Stimulated activated CD4-positive, alpha-beta T cell treated with anti-CD3 and anti-CD28 coated beads, Interleukin-1b, Interleukin-23, amount 100 ng/mL, for 4 hours (primary cell): ENCODE results near the gene CEP250.
"Not testable (repeated sequence)": the region's sequence is repeated elsewhere in the genome, so short reads cannot be mapped to it uniquely, and the experiment has no call there.

Experiments used
- DNase-seq, 2 donors: peaks; one replicate each; pipeline ENCODE4 v3.0.0-alpha.2; 2020; ENCODE audit warnings: low read depth in 2 of 2

The CEP250 gene, protein sequence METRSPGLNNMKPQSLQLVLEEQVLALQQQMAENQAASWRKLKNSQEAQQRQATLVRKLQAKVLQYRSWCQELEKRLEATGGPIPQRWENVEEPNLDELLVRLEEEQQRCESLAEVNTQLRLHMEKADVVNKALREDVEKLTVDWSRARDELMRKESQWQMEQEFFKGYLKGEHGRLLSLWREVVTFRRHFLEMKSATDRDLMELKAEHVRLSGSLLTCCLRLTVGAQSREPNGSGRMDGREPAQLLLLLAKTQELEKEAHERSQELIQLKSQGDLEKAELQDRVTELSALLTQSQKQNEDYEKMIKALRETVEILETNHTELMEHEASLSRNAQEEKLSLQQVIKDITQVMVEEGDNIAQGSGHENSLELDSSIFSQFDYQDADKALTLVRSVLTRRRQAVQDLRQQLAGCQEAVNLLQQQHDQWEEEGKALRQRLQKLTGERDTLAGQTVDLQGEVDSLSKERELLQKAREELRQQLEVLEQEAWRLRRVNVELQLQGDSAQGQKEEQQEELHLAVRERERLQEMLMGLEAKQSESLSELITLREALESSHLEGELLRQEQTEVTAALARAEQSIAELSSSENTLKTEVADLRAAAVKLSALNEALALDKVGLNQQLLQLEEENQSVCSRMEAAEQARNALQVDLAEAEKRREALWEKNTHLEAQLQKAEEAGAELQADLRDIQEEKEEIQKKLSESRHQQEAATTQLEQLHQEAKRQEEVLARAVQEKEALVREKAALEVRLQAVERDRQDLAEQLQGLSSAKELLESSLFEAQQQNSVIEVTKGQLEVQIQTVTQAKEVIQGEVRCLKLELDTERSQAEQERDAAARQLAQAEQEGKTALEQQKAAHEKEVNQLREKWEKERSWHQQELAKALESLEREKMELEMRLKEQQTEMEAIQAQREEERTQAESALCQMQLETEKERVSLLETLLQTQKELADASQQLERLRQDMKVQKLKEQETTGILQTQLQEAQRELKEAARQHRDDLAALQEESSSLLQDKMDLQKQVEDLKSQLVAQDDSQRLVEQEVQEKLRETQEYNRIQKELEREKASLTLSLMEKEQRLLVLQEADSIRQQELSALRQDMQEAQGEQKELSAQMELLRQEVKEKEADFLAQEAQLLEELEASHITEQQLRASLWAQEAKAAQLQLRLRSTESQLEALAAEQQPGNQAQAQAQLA (N-terminal part only)

DNA sequence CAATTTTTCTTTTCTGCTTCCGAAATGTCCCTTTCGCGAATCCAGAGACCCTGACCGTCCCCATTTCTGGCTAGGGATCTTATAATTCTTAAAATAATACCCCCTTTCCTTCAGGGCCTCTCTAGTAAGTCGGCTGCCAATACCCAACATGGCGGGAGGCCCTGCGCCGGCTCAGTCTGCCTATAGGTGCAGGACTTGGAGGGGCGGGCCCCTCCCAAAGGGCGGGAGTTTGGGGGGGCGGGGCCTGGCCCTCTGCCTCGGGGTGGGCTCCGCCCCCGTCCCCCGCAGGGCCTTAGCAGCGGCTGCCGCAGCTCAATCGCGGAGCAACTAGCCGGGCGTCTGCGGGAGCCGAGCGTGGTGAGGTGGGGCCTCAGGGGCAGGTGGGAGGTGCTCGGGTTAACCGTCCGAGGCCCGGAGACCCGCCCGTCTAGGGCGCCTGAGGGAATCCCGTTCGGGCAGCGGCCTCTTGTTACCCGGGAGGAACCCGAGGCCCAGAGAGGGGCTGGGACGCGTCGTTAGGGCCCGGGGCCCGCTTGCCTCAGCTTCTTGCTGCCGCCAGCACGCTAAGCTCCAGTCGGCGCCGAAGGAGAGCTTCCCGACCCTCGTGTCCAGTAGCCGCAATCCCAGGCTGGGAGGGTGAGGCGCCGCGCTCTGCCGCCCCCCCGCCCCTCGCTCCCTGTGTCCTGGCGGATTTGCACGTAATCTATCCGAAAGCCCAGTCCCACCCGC is at the start of gene CEP250:
Gene CEP250, plus strand, starts transcription at position 718 of the 729 bp plus-strand sequence. CDS start 6,770 bp downstream, outside the sequence.
- peak; percentile 90 to 95 for DNase-seq

DNA sequence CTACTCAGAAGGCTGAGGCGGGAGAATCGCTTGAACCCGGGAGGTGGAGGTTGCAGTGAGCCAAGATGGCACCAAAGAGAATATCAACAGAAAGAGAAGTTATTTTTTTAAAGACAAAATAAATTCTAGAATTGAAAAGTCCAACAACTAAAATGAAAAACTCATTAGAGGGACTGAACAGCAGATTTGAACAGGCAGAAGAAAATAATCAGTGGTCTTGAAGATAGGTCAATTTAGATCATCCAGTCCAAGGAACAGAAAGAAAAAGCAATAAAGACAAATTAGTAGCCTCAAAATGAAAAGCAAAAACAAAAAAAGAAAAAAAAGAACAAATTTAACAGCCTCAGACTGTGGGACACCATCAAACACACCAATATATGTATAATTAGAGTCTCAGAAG is 49.6 kb upstream of the CEP250 start:
- DNase-seq: no peak

DNA sequence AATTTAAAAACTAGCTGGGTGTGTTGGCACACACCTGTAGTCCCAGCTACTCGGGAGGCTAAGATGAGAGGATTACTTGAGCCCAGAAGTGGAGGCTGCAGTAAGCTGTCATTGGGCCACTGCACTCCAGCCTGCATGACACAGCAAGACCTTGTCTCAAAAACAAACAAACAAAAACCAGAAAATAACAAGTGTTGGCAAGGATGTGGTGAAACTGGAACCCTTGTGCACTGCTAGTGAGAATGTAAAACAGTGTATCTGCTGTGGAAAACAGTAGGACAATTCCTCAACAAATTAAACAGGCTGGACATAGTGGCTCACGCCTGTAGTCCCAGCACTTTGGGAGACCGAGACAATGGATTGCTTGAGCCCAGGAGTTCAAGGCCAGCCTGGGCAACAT is 47.1 kb upstream of the CEP250 start:
- no peak for DNase-seq

DNA sequence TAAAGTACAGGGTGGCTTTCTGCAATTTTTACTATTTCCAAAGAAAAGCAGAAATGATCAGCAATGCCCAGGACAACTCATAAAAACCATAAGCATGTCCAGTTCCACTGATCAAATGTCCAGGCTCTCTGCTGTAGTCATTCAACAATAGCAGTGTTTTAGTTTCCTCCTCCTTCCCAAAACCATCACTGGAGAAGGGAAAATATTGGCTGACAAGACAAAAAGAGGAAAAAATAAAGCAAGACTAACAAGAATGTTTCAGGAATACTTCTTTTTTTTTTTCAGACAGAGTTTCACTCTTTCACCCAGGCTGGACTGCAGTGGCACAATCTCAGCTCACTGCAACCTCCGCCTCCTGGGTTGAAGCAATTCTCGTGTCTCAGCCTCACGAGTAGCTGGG is 45.9 kb upstream of the CEP250 start:
- DNase-seq: no peak

DNA sequence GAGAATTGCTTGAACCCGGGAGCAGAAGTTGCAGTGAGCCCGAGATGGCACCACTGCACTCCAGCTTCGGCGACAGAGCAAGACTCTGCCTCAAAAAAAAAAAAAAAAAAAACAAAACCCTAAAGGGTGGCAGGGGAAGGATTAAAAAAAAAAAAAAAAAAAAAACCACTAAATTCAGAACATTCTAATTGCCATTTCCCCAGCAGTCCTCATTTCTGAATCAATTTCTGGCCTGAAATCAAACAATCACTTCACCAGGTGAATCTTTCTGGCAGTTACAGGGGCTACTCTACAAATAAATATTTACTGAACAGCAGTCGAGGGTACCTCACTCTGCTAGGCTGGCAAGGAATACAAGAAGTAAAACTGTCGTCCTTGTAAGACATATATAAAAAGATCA is 44.8 kb upstream of the CEP250 start:
- DNase-seq: no peak

DNA sequence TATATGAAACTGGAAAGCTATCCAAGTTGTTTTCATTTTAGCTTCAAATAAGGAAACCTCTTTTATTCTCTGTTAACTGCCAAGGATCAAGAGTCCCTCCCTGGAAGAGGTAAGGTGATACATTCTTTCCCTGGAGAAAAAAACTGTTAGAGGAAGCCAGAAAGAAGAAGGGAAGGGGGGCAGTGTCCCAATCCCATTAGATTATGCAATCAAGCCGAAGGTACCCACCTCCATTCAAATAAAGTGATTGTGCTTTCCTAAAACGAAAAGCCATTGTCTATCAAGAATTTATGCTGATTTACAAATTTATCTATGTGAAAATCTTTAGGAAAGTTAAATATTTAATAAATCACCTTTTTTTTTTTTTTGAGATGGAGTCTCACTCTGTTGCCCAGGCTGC is 34.1 kb upstream of the CEP250 start:
- DNase-seq: no peak

DNA sequence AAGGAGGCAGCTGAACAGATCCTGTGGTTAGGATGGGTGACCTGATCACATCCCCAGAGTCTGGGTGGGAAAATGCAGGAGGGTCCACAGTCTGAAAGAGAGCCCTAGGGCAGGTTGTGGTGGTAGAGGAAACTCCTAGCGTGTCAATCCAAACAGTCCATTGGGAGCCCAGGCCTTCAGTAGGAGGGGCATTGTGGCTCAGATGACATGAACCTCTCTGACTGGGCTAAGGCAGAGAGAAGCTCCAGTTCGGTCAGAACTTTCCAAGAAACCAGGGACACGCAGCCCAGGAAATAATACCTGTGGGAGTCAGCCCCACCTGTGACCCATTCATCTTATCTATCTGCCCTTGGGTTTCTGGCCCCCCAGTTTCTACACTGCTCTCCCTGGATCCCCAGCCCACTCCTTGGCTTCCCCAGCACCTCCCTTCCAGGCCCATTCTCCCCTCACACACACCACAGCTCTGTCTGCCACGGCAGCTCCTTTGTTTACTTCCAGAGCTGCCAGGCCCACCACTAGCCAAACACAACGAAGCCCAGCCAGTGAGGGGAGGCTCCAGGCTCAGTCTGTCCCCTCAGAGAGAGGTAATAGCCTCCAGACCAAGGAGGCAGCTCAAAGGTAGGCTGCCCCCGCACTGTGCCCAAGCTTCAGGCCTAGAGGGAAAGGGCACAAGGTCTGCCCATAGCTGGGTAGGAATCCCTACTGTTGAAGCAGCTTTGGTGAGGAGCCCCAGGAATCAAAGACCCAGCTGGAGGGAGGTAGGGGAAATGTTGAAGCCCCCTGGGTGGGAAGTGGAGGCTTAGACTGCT is 23.6 kb upstream of the CEP250 start:
- DNase-seq: no peak

DNA sequence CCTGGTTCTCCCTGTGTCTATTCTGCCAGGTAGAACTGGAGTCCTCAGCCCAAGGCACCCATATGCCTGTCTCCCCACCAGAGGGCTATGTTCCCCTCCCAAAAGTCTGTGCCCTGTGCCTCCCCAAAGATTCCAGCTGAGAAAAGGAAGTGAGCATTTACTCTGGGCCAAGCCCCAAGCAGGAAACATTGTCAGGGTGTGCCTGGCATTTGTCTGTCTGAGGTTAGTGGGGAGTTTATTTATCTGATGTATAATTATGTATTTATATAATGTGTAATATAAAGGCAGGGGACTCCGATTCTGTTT is 23.0 kb upstream of the CEP250 start:
- DNase-seq: no peak

DNA sequence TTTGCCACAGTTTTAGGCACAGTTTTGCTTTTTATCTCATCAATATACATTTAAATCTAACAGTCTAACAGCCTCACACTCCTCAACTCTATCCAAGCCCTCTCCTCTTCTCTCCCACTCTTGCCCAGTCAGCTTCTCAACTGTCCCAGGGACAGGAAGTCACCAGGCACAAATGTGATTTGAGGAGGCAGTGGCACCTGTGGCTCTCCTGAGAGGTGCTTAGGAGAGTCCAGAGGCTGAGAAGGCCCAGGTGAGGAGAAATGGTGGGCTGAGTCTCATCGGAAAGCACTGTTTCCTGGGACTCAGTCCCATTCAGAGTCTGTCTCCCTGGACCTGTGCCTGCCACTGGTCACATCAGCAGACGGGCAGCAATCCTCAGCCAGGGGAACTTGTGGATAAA is 22.1 kb upstream of the CEP250 start:
- no peak for DNase-seq

DNA sequence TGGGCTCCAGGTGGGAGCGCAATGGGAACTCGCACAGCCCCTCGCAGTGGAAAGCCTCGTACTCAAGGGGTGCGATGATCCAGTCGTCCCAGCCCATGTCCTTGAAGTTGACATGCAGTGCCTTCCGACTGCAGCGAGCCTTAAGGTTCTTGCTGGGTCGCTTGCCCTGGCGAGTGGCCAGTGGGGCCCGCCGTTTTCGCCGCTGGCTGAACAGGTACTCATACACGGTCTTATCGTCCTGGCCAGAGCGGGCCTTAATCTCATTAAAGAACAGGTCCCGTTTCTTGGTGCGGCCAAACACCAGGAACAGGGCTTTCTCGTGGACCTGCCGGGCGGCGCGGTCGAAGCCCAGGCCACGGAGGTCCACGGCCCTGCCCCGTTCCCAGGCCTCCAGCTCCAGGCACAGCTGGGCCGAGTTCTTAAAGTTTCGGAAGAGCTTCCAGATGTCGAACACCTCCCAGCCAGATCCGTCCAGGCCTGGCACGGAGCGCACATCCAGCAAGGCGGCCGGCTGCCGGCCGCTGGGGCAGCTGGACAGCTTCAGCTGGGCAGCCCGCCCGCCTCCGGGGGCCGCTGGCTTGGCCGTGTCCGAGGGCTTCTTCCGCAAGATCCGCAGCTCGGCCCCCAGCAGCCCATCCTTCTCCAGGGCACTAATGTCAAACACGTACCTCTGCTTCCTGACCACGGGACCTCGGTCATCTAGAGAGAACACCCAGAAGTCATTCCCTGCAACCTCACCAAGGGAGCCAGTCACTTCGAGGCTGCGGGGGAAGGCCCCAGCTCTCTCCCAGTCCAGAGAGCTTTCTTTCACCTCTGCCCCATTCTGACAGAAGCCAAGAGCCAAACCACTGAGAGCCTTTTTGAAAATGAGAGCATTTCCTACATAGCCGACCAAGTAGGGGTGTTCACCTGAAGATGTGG is 21.1 kb upstream of the CEP250 start:
- no peak for DNase-seq

DNA sequence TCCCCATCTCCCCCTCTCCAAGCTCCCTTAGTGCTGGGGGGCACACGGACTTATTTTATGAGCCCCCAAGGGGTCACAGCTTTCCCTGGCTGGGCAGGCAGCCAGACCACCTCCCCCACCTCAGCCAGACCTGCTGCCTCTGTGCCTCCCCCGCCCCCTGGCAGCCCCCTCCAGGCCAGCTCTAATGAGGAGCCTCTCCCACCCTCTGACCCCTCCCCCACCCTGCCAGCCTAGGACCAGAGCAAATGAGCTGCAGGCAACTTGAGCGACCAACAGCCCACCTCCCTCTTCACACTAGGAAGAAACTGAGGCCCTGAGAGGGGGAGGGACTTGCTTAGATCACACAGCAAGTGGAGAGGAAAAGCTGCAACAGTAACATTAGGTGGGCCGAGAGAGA is 19.2 kb upstream of the CEP250 start:
- no peak for DNase-seq

DNA sequence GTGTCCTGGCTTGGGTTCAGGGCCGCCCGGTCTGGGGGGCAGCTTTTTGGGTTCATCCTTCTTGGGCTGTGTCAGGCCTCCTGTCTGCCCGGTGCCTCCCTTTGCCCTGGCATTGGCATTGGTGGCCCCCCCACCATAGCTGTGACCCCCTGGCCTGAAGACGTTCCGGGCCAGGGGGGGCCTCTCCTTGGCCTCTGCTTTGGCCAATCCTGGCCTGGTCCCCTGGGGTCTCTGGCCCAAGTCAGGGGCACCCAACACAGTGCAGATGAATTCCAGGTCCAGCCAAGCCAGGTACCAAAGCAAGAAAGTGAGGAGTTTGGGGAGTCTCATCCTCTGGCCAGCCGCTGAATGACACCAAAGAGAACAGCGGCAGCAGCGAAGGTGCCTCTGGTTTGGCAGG is 17.8 kb upstream of the CEP250 start:
- DNase-seq: no peak

DNA sequence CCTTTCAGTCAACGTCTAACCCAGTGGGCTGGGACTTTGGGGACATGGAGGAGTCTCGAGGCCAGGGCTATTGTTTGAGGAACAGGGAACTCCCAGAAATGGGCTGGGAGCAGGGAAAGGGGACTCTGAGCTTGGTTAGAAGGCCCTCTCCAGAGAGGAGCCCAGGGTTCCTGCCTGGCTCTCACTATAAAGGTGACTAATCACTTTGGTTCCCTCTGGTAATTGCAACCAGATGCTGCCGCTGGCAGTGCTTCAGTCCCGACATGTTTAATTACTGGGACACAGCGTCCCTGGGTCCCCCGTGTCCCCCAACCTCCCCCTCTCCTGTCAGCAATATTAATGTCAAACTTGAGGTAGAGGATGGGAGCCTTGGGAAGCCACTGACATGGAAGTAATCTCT is 12.4 kb upstream of the CEP250 start:
- no peak for DNase-seq

DNA sequence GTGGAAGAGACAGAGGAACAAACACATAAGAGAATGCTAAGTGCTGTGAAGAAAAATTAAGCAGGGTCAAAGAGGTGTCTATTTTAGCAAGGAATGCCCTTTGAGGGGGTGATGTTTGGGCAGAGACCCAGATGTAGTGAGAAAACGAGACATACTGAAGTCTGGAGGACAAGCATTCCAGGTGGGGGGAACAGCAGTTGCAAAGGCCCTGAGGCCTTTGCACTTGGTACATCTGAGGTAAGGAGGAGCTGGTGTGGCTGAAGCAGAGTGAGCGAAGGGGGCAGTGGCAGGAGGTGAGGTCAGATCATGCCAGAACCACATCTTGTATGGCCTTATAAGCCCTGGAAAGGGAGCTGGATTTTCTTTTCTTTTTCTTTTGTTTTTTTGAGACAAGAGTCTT is 11.2 kb upstream of the CEP250 start:
- DNase-seq: no peak

DNA sequence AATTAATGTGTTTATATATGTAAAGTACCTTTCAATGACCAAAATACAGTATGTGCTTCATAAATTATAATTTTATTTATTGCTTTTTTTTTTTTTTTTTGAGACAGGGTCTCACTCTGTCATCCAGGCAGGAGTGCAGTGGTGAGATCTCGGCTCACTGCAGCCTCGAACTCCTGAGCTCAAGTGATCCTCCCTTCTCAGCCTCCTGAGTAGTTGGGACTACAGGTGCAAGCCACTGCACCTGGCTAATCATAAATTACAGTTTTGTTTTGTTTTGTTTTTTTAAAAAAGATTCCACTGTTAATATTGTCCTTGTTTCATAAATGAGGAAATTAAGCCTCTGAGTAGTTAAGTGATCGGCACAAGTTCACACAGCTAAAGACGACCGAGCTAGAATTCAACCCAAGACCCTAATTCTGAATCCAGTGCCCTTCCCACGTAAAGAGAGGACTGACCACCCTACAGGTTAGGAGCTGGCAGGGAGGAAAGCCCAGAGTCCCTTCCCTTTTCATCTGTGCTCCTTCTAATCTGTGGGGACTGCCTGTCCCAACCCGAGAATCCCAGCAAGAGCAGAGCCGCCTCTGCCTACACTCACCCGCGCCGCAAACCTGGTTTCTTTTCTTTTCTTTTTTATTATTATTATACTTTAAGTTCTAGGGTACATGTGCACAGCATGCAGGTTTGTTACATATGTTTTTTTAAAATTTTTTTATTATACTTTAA is 8.9 kb upstream of the CEP250 start:
- DNase-seq: no peak

DNA sequence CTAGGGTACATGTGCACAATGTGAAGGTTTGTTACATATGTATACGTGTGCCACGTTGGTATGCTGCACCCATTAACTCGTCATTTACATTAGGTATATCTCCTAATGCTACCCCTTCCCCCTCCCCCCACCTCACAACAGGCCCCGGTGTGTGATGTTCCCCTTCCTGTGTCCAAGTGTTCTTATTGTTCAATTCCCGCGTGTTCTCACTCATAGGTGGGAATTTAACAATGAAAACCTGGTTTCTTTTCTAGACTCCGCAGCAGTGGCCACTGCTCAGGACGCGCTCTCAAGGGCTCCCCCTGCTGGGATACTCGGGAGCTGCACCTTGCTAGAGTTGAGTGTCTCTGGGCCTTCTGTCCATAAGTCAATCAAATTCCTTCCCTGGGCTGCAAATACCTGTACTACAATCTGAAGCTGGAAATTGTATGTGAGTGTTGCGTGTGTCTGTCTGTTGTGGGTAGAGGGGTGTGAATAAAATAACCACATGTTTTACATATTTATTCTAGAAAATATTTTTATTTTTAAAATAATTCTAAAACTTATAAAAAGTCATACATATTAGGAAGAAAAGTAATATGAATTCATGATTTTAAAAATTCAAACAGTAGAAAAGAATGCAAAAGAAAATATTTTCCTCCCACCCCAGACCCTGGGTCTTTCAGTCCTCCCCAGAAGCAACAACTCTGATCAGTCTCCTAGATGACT is 8.2 kb upstream of the CEP250 start:
- DNase-seq: peak; percentile 90

DNA sequence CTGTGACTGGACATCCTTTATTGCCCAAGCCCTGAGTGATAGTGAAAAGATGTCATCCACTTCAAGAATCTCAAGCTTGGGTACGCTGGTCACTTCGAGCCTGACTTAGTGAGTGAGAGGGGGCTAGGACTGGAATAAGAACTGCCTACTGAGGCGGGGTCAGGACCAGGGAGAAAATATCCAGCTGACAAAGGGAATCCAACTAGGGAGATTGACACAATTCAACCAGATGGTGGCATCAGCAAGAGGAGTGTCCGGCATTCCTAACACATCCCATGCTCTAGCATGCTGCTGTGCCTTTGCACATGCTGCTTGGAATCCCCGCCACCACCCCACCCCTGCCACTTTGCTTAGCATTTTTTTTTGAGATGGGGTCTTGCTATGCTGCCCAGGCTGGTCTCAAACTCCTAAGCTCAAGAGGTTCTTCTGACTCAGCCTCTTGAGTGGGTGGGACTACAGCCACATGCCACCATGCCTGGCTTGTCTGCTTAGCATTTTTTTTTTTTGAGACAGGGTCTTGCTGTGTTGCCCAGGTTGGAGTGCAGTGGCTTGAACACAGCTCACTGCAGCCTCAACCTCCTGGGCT is 6.5 kb upstream of the CEP250 start:
- DNase-seq: no peak

DNA sequence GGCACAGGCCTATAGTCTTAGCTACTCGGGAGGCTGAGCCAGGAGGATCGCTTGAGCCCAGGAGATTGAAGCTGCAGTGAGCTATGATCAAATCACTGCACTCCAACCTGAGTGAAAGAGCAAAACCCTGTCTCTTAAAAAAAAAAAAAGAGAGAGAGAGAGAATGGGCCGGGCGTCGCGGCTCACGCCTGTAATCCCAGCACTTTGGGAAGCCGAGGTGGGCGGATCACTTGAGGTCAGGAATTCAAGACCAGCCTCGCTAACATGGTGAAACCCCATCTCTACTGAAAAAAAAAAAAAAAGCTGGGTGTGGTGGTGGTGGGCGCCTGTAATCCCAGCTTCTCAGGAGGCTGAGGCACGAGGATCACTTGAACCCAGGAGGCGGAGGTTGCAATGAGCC is 5.5 kb upstream of the CEP250 start:
- DNase-seq: not testable (repeated sequence)
